Measurements from ENCODE around the gene MYO18A. TPM values are rescaled to one million over a fixed set of nuclear protein-coding genes. Genes with fewer than 3 reads are reported as not detected.

MYO18A gene
- total RNA-seq, 1 experiment from 2014 or later, result 37.2 TPM

DNA sequence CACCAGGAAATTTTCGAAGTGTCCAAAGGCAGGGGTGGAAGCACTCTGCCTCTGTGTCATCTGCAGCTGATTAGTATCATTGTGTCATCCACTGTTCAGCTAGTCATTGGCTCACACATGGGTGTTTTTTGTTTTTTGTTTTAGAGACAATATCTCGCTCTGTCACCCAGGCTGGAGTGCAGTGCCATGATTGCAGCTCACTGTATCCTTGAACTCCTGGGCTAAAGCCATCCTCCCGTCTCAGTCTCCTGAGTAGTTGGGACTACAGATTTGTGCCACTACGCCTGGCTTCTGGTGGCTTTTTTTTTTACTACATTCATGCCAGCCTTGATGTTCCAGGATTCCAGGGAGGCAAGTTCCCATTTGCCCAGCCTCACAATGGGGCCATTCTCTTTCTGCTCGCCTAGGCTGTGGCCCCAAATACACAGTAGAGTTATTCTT is 32.5 kb upstream of the MYO18A start:
- Histone ChIP-seq H3K27ac (ENCODE audit: low read depth, low read length) (no peak overlapping the region), H4K20me1 (ENCODE audit: insufficient read depth) (no peaks in the 10 kb centered on the region), H3K4me3 (replicated peaks in 1 of 2; ENCODE audit: low read depth in 1 of 2, low read length in 2 of 2) (no peak overlapping the region), H3K9me3 (ENCODE audit: control insufficient read depth in 1 of 2, insufficient read depth in 1 of 2, low read depth in 1 of 2, low read length in 2 of 2) (no peaks in the 10 kb centered on the region), H3K79me2 (ENCODE audit: insufficient read depth, low read length) (peaks cover 6% of the 10 kb centered on the region; the same call in 1 of the 2 replicates), H2AFZ (ENCODE audit: low read depth, low read length, poor library complexity, severe bottlenecking) (no peak overlapping the region), H3K9me2 (ENCODE audit: insufficient read depth) (no peaks in the 10 kb centered on the region), H3K4me2 (ENCODE audit: low read length) (no peak overlapping the region), H3K9ac (ENCODE audit: low read length) (no peak overlapping the region), H3K36me3 (ENCODE audit: control insufficient read depth in 1 of 2, insufficient read depth in 2 of 2, low read length in 2 of 2) (0 out of 4 replicates have a peak, but pooled peaks cover 0 to 4% of the 10 kb centered on the region in 2 experiments), H3K4me1 (ENCODE audit: control insufficient read depth in 1 of 2, insufficient read depth in 2 of 2, low read length in 2 of 2) (no peaks in the 10 kb centered on the region), H3K27me3 (ENCODE audit: insufficient read depth, low read length) (no peaks in the 10 kb centered on the region)
- ChIA-PET RAD21 (ENCODE audit: low non-redundant PET in 1 of 2, low total read pairs in 2 of 2, uncharacterized antibody in 2 of 2, unreplicated experiment in 2 of 2) (no interaction called here), CTCF (interaction anchor here (1.4 kb wide), 1 partner anchor 63 kb away, joined by 3 read pairs; no protein-coding TSS in a partner anchor), POLR2A (no interaction called here)
- TF ChIP-seq, protein P1, sequence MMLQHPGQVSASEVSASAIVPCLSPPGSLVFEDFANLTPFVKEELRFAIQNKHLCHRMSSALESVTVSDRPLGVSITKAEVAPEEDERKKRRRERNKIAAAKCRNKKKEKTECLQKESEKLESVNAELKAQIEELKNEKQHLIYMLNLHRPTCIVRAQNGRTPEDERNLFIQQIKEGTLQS (IDR thresholded peaks at IDR 0.05), result no peak
- TF ChIP-seq EZH2 (IDR thresholded peaks at IDR 0.05) (no peak), EGR1 (IDR thresholded peaks at IDR 0.05; ENCODE audit: low read depth) (no peak), SP1 (IDR thresholded peaks at IDR 0.05; ENCODE audit: low read depth) (no peak), POLR2AphosphoS5 (IDR thresholded peaks at IDR 0.05; ENCODE audit: low read depth, low read length) (no peak), SIN3A (IDR thresholded peaks at IDR 0.05; ENCODE audit: low read depth) (no peak), POLR2A (IDR thresholded peaks at IDR 0.05; ENCODE audit: borderline replicate concordance, extremely low read depth, insufficient read depth, insufficient read length) (no peak), SRF (IDR thresholded peaks at IDR 0.05; ENCODE audit: low read depth) (no peak), CBX3 (IDR thresholded peaks at IDR 0.05; ENCODE audit: low read depth) (no peak), ZFX (IDR thresholded peaks at IDR 0.05) (no peak), FOSL1 (IDR thresholded peaks at IDR 0.05; ENCODE audit: low read depth) (no peak), YY1 (IDR thresholded peaks at IDR 0.05; ENCODE audit: extremely low read depth, insufficient replicate concordance, low read depth, low read length) (no peak), CEBPB (IDR thresholded peaks at IDR 0.05; ENCODE audit: low read depth) (no peak), RAD21 (IDR thresholded peaks at IDR 0.05; ENCODE audit: low read depth) (no peak), TCF7L2 (IDR thresholded peaks at IDR 0.05; ENCODE audit: borderline replicate concordance, extremely low read depth, insufficient read depth, insufficient read length) (no peak), EZH2phosphoT487 (IDR thresholded peaks at IDR 0.05; ENCODE audit: borderline replicate concordance) (no peak), JUND (IDR thresholded peaks at IDR 0.05) (no peak)
- TF ChIP-seq, protein P2, sequence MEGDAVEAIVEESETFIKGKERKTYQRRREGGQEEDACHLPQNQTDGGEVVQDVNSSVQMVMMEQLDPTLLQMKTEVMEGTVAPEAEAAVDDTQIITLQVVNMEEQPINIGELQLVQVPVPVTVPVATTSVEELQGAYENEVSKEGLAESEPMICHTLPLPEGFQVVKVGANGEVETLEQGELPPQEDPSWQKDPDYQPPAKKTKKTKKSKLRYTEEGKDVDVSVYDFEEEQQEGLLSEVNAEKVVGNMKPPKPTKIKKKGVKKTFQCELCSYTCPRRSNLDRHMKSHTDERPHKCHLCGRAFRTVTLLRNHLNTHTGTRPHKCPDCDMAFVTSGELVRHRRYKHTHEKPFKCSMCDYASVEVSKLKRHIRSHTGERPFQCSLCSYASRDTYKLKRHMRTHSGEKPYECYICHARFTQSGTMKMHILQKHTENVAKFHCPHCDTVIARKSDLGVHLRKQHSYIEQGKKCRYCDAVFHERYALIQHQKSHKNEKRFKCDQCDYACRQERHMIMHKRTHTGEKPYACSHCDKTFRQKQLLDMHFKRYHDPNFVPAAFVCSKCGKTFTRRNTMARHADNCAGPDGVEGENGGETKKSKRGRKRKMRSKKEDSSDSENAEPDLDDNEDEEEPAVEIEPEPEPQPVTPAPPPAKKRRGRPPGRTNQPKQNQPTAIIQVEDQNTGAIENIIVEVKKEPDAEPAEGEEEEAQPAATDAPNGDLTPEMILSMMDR (IDR thresholded peaks at IDR 0.05 in 2 of 3, conservative IDR thresholded peaks at IDR 0.05 in 1 of 3; ENCODE audit: borderline replicate concordance in 1 of 3, insufficient read depth in 1 of 3, low read depth in 2 of 3, low read length in 2 of 3), result no peak
- TF ChIP-seq, protein P3, sequence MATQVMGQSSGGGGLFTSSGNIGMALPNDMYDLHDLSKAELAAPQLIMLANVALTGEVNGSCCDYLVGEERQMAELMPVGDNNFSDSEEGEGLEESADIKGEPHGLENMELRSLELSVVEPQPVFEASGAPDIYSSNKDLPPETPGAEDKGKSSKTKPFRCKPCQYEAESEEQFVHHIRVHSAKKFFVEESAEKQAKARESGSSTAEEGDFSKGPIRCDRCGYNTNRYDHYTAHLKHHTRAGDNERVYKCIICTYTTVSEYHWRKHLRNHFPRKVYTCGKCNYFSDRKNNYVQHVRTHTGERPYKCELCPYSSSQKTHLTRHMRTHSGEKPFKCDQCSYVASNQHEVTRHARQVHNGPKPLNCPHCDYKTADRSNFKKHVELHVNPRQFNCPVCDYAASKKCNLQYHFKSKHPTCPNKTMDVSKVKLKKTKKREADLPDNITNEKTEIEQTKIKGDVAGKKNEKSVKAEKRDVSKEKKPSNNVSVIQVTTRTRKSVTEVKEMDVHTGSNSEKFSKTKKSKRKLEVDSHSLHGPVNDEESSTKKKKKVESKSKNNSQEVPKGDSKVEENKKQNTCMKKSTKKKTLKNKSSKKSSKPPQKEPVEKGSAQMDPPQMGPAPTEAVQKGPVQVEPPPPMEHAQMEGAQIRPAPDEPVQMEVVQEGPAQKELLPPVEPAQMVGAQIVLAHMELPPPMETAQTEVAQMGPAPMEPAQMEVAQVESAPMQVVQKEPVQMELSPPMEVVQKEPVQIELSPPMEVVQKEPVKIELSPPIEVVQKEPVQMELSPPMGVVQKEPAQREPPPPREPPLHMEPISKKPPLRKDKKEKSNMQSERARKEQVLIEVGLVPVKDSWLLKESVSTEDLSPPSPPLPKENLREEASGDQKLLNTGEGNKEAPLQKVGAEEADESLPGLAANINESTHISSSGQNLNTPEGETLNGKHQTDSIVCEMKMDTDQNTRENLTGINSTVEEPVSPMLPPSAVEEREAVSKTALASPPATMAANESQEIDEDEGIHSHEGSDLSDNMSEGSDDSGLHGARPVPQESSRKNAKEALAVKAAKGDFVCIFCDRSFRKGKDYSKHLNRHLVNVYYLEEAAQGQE (IDR thresholded peaks at IDR 0.05; ENCODE audit: low read depth), result no peak
- TF ChIP-seq, protein P4, sequence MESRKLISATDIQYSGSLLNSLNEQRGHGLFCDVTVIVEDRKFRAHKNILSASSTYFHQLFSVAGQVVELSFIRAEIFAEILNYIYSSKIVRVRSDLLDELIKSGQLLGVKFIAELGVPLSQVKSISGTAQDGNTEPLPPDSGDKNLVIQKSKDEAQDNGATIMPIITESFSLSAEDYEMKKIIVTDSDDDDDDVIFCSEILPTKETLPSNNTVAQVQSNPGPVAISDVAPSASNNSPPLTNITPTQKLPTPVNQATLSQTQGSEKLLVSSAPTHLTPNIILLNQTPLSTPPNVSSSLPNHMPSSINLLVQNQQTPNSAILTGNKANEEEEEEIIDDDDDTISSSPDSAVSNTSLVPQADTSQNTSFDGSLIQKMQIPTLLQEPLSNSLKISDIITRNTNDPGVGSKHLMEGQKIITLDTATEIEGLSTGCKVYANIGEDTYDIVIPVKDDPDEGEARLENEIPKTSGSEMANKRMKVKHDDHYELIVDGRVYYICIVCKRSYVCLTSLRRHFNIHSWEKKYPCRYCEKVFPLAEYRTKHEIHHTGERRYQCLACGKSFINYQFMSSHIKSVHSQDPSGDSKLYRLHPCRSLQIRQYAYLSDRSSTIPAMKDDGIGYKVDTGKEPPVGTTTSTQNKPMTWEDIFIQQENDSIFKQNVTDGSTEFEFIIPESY (IDR thresholded peaks at IDR 0.05; ENCODE audit: extremely low read depth, insufficient replicate concordance, low read length), result no peak
- intact Hi-C loops (cut with micrococcal nuclease), result no loop called here
- ATAC-seq, result no peak
- no TSS peak for BruUV-seq (replicated peaks)
- no peak for DNase-seq (ENCODE audit: low read depth, low spot score)

Measured in HCT116 (cell line).